A204.1 (cell line): Measurements from ENCODE around the gene UBE2M.

Source experiments
- FAIRE-seq: peaks from 2 replicates; lab custom pipeline; 2012; peaks lifted over from hg19 to GRCh38; lab: Jason Lieb, UNC

The UBE2M gene

GRCh38 chr19:58570770-58571574 lies 12.6 kb upstream of the UBE2M start:
- no peak for FAIRE-seq

GRCh38 chr19:58569943-58570670 lies 11.7 kb upstream of the UBE2M start:
- no peak for FAIRE-seq

GRCh38 chr19:58569191-58569942 lies 11.0 kb upstream of the UBE2M start:
- FAIRE-seq: no peak

GRCh38 chr19:58568453-58569130 lies 10.2 kb upstream of the UBE2M start:
- no peak for FAIRE-seq

- no peak for FAIRE-seq
These were observed 8.6 kb upstream of the UBE2M start for GRCh38 chr19:58566989-58567388.

- no peak for FAIRE-seq
These were observed 5.4 kb upstream of the UBE2M start for GRCh38 chr19:58563823-58564222.

- no peak for FAIRE-seq
These were observed 4.7 kb upstream of the UBE2M start for GRCh38 chr19:58563034-58563573.

GRCh38 chr19:58562122-58563033 lies 4.0 kb upstream of the UBE2M start:
- no peak for FAIRE-seq

- no peak for FAIRE-seq
These were observed 3.1 kb upstream of the UBE2M start for GRCh38 chr19:58561373-58562121.

- FAIRE-seq: no peak
These were observed 2.5 kb upstream of the UBE2M start for GRCh38 chr19:58560921-58561320.

GRCh38 chr19:58560007-58560887 lies 1.8 kb upstream of the UBE2M start:
- no peak for FAIRE-seq

- peak; percentile 95 for FAIRE-seq
These were observed 1.0 kb upstream of the UBE2M start for GRCh38 chr19:58559275-58560006.

GRCh38 chr19:58558623-58559274 lies 338 bp upstream of the UBE2M start:
- FAIRE-seq: peak; percentile 98

- FAIRE-seq: no peak
These were observed 968 bp downstream of the UBE2M start for GRCh38 chr19:58557221-58558065.

GRCh38 chr19:58556622-58557220 lies 1.7 kb downstream of the UBE2M start:
- no peak for FAIRE-seq

GRCh38 chr19:58555920-58556621 lies 2.3 kb downstream of the UBE2M start:
- no peak for FAIRE-seq
